Fibroblast of peridontal ligament (primary cell): ENCODE measurements around the gene ATP12A.

Source experiments
- DNase-seq: peaks from one replicate; pipeline ENCODE4 v3.0.0-alpha.2; 2010; ENCODE audit errors: extremely low read depth

The ATP12A gene

GRCh38 chr13:24680258-24680920, at the start of gene ATP12A:
TSS of gene ATP12A (plus strand) at chr13:24680408. CDS start at chr13:24680744, 336 bp downstream.
- no peak for DNase-seq

- DNase-seq, result peak; percentile 11
Observed at GRCh38 chr13:24630851-24631620, 49.2 kb upstream of the ATP12A start.

- peak; percentile 9 for DNase-seq
Observed at GRCh38 chr13:24631922-24632321, 48.3 kb upstream of the ATP12A start.

GRCh38 chr13:24632382-24633121, 47.7 kb upstream of the ATP12A start:
- no peak for DNase-seq

GRCh38 chr13:24636776-24637175, 43.4 kb upstream of the ATP12A start:
- no peak for DNase-seq

- no peak for DNase-seq
Observed at GRCh38 chr13:24638096-24638495, 42.1 kb upstream of the ATP12A start.

GRCh38 chr13:24640752-24641151, 39.5 kb upstream of the ATP12A start:
- DNase-seq, result no peak

GRCh38 chr13:24642219-24642618, 38.0 kb upstream of the ATP12A start:
- no peak for DNase-seq

- DNase-seq, result peak; percentile 39
Observed at GRCh38 chr13:24644036-24644435, 36.2 kb upstream of the ATP12A start.

- no peak for DNase-seq
Observed at GRCh38 chr13:24648271-24648670, 31.9 kb upstream of the ATP12A start.

- DNase-seq, result no peak
Observed at GRCh38 chr13:24648983-24649687, 31.1 kb upstream of the ATP12A start.

GRCh38 chr13:24649688-24650043, 30.5 kb upstream of the ATP12A start:
- DNase-seq, result no peak

- peak; percentile 97 for DNase-seq
Observed at GRCh38 chr13:24650161-24650560, 30.0 kb upstream of the ATP12A start.

- no peak for DNase-seq
Observed at GRCh38 chr13:24651718-24652345, 28.4 kb upstream of the ATP12A start.

- no peak for DNase-seq
Observed at GRCh38 chr13:24652359-24652758, 27.8 kb upstream of the ATP12A start.

- DNase-seq, result peak; percentile 54
Observed at GRCh38 chr13:24654741-24655140, 25.5 kb upstream of the ATP12A start.

- DNase-seq, result no peak
Observed at GRCh38 chr13:24659239-24659638, 21.0 kb upstream of the ATP12A start.

GRCh38 chr13:24660023-24660741, 20.0 kb upstream of the ATP12A start:
- DNase-seq, result no peak

- DNase-seq, result no peak
Observed at GRCh38 chr13:24661713-24662112, 18.5 kb upstream of the ATP12A start.

GRCh38 chr13:24662195-24663088, 17.8 kb upstream of the ATP12A start:
- DNase-seq, result no peak
